HG03175 (cell line): ENCODE results near the gene CDH4.

Source experiments
- ATAC-seq: cut with Tn5 transposase; IDR thresholded peaks from one replicate; pipeline ENCODE4 v1.9.1; 2021; ENCODE audit warnings: mild to moderate bottlenecking, moderate library complexity; ENCODE audit not compliant: unreplicated experiment

The CDH4 gene

GRCh38 chr20:61816606-61817460 is 564.8 kb downstream of the CDH4 start:
- no peak for ATAC-seq

- no peak for ATAC-seq
These were observed 565.5 kb downstream of the CDH4 start for GRCh38 chr20:61817575-61817974.

DNA sequence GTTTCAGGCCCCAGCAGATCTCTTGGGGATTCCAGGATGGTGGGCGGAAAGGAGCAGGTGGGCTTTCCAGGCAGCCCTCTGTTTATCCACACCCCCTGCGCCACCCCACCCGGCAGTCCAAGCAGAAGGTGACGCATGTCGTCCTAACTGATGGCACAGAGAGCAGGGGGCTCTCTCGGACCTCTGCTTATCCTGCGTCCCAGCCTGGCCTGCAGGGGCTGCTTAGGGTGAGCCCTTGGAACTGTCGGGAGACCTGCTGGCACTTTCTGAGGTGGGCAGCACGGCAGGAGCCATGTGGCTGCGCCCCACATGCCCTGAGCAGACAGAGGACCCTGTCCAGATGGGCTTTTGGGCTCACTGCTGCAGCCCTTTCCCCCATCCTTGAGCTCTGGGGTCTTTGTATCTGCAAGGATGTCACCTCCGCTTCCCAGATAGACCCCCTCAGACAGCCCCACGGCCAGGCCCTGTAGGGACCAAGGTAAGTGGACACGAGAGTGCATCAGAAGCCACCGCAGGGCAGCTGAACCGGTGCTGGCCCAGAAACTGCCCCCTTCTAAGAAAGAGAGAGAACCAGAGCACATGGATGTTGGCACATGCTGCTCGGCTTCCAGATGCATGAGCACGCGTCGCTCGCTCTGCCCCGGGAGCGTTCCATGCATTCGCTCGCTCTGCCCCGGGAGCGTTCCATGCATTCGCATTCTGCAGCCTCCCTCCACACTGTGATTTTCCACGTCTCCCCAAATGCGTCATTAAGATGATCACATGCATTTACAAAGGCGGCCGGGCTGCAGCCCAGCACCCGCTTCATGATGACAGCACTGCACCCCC is 566.9 kb downstream of the CDH4 start:
- ATAC-seq = no peak

GRCh38 chr20:61819574-61819846 is 567.4 kb downstream of the CDH4 start:
- ATAC-seq = no peak

- no peak for ATAC-seq
These were observed 568.1 kb downstream of the CDH4 start for GRCh38 chr20:61819921-61820825.

- ATAC-seq = no peak
These were observed 569.7 kb downstream of the CDH4 start for GRCh38 chr20:61821735-61822134.

- no peak for ATAC-seq
These were observed 570.3 kb downstream of the CDH4 start for GRCh38 chr20:61822396-61822795.

DNA sequence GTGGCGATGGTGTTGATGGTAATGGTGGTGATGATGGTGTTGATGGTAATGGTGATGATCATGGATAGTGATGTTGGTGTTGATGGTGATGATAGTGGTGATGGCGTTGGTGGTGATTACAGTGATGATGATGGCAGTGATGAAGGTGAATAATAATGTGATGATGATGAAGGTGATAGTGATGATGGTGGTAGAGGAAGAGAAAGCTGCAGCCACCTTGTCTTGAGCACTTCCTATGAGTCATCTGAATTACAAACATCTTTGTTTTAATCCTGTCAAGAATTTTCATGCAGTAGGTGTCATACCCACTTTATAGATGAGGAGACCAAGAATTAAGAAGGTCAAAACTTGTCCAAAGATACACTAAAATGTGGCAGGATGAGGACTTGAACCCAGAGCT is 571.2 kb downstream of the CDH4 start:
- no peak for ATAC-seq

DNA sequence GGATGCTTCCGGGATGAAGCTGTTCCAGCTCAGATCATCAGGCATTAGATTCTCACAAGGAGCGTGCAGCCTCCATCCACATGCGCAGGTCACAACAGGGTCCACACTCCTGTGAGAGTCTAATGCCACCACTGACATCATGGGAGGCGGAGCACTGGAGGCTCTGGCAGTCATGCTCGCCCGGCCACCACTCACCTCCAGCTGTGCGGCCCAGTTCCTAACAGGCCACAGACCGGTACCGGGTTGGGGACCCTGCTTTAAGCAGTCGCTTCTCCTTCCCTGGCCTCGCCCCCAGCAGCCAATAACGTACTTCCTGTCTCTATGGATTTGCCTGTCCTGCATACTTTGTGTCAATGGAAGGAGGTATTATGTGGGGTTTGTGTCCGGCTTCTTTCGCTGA is 576.8 kb downstream of the CDH4 start:
- ATAC-seq = no peak

- no peak for ATAC-seq
These were observed 577.5 kb downstream of the CDH4 start for GRCh38 chr20:61829526-61829925.

DNA sequence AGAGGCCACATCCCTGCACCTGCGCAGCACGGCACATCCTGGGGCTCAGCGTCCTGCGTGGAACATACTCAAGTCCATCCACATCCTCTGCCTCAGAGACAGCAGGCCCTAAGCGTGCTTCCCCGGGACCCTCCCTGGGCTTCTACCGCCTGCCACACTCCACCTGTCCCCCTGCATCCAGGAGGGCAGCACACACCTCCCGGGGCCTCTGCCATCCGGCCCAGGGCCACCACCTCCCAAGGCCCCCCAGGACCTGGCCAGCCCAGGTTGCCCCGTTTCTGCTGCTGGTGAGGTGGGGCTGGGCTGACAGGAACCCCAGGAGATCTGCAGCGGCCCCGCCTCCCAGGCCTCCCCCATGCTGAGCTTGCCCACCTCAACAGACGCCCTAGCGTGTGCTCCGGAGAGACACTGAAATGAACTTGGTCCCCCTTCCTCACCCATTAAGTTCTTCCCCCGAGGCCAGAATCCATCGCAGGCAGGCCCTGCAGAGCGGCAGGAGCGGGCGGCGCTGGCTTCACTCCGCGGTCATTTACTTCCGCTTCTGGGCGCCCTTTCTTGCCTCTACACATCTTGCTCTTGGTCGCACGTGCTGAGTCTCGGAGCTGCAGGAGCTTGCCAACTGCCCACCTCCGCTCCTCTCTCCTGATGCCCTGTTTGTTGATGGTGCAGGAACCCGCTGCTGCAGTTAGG is 578.3 kb downstream of the CDH4 start:
- ATAC-seq = no peak

DNA sequence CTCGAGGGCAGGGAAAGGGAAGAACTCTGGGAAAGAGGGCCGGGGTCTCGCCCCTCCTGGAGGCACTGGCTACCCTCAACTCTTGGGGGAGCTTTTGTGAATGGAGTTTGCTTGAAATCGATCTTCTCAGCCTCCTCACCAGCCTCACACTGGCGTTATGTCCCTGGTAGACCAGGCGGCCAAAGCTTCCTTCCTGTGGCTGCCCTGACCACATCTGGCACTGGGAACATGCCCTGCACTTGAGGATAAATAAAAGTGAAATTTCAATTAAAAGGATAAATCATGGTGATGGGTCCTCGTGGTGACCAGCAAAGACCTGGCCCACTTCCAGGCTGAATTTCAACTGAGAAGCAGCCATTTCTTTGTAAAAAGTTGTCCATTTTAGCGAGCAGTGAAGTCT is 578.9 kb downstream of the CDH4 start:
- no peak for ATAC-seq

GRCh38 chr20:61832181-61832580 is 580.1 kb downstream of the CDH4 start:
- no peak for ATAC-seq

GRCh38 chr20:61833807-61834610 is 581.9 kb downstream of the CDH4 start:
- ATAC-seq = no peak

DNA sequence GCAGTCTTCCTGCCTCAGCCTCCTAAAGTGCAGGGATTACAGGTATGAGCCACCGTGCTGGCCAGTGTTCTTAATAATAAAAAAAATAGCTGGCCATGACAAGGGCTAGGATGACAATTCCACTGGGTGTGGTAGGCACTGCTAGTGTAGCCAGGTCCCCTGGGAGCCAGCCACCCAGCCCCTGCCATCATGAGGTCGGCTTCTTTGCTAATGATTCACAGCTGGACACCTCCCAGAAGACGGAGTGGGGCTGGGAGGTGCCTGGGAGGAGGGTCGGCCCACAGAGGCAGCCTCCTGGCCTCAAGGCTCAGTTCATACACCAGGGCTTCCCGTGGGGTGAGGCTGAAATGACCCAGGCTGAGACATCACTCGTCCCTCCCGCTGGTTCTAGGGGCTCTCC is 583.2 kb downstream of the CDH4 start:
- no peak for ATAC-seq

- ATAC-seq = no peak
These were observed 583.8 kb downstream of the CDH4 start for GRCh38 chr20:61835791-61836350.

- ATAC-seq = no peak
These were observed 585.1 kb downstream of the CDH4 start for GRCh38 chr20:61837200-61837599.

DNA sequence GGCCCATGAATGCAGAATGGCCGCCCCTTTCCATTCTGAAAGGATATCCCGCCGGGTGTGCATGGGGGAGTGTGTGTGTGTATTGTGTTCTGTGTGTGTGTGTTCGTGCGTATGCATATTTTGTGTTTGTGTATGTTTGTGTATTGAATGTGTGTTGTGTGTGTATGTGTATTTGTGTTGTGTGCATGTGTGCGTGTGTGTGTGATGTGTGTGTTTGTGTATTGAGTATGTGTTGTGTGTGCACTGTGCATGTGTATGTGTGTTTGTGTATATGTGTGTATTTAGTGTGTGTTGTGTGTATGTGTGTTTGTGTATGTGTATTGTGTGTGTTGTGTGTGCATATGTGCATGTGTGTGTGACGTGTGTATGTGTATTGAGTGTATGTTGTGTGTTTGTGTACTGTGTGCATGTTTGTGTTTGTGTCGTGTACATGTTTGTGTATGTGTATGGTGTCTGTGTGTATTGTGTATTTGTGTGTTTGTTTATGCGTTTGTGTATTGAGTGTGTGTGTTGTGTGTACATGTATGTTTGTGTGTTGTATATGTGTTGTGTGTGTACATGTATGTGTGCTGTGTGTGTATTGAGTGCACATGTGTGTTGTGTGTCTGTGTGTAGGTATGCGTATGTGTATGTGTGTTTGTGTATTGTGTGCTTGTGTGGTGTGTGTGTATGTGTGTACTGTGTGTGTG is 587.3 kb downstream of the CDH4 start:
- no peak for ATAC-seq
